HG02970 (cell line): ENCODE results near the gene PCDHA3.
"Not testable (repeated sequence)": the region's sequence is repeated elsewhere in the genome, so short reads cannot be mapped to it uniquely, and the experiment has no call there.

ENCODE experiments used
- ATAC-seq: cut with Tn5 transposase; IDR thresholded peaks from one replicate; pipeline ENCODE4 v1.9.1; 2021; ENCODE audit warnings: mild to moderate bottlenecking, moderate library complexity, moderate number of reproducible peaks; ENCODE audit not compliant: unreplicated experiment, low FRiP score

Gene PCDHA3

DNA sequence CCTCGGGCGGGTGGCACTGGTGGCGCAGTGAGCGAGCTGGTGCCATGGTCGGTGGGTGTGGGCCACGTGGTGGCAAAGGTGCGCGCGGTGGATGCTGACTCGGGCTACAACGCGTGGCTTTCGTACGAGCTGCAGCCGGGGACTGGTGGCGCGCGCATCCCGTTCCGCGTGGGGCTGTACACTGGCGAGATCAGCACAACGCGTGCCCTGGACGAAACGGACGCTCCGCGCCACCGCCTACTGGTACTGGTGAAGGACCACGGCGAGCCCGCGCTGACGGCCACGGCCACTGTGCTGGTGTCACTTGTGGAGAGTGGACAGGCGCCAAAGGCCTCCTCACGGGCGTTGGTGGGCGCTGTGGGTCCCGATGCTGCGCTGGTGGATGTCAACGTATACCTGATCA, 8.0 kb downstream of the PCDHA3 start:
- no peak for ATAC-seq

DNA sequence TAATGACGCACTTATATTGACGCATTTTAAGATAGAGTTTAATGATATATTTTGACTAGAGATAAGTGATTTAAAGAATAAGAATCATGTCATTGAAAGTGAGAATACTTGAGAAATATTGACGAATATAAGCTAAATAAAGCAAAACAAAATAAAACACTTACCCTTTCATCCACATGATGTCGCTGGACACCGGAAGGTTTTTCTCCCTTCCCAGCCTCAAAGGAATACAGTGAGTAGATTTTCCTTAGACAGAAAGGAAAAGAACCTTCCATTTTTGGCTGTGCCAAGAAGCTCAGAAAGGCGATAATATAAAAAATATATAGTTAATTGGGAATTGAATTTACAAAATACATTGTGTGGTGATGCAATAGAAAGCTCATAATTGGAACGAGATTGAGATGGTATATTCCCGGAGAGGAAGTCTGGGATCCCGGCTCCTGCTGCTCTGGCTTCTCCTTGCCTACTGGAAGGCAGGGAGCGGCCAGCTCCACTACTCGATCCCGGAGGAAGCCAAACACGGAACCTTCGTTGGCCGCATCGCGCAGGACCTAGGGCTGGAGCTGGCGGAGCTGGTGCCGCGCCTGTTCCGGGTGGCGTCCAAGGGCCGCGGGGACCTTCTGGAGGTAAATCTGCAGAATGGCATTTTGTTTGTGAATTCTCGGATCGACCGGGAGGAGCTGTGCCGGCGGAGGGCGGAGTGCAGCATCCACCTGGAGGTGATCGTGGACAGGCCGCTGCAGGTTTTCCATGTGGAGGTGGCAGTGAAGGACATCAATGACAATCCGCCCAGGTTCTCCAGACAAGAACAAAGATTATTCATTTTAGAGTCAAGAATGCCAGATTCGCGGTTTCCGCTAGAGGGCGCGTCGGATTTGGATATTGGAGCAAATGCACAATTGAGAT, 20.8 kb downstream of the PCDHA3 start, which contains the start of gene PCDHA5:
Gene PCDHA5, plus strand, starts transcription at position 239 of the 906 bp plus-strand sequence.
- ATAC-seq: no peak

DNA sequence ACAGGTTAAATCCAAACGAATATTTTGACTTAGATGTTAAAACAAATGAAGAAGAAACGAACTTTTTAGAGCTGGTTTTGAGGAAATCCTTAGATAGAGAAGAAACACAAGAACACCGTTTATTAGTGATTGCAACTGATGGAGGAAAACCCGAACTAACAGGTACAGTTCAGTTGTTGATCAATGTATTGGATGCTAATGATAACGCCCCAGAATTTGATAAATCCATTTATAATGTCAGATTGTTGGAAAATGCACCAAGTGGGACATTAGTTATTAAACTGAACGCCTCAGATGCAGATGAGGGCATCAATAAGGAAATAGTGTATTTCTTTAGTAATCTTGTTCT, 21.4 kb downstream of the PCDHA3 start:
- ATAC-seq: no peak

DNA sequence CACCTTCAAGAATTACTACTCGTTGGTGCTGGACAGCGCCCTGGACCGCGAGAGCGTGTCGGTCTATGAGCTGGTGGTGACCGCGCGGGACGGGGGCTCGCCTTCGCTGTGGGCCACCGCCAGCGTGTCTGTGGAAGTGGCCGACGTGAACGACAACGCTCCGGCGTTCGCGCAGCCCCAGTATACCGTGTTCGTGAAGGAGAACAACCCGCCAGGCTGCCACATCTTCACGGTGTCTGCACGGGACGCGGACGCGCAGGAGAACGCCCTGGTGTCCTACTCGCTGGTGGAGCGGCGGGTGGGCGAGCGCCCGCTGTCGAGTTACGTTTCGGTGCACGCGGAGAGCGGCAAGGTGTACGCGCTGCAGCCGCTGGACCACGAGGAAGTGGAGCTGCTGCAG, 22.1 kb downstream of the PCDHA3 start:
- not testable (repeated sequence) for ATAC-seq

DNA sequence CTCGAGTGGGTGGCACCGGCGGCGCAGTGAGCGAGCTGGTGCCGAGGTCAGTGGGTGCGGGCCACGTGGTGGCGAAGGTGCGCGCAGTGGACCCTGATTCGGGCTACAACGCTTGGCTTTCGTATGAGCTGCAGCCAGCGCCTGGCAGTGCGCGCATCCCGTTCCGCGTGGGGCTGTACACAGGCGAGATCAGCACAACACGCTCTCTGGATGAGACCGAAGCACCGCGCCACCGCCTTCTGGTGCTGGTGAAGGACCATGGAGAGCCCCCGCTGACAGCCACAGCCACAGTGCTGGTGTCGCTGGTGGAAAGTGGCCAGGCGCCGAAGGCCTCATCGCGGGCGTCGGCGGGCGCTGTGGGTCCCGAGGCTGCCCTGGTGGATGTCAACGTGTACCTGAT, 22.6 kb downstream of the PCDHA3 start:
- no peak for ATAC-seq

DNA sequence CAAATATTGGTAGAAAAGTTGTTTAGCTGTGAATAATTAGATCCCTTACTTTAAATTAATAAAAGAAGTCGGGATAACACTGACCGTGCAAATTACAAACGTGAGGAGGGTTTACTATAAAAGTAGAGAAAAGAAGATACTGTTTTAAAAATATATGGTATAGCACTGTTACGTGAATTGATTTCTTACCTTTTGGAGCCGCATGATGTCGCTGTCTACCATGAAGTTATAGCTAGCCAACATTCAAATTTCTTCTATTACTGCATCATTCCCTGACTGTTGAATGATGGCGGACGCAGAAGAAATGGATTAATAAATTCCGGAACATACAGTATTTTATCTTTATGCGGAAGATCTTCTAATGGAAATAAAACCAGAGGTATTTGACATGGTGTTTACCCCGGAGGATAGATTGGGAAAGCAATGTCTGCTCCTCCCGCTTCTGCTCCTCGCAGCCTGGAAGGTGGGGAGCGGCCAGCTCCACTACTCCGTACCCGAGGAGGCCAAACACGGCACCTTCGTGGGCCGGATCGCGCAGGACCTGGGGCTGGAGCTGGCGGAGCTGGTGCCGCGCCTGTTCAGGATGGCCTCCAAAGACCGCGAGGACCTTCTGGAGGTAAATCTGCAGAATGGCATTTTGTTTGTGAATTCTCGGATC, 27.0 kb downstream of the PCDHA3 start, which contains the start of gene PCDHA6:
Gene PCDHA6, plus strand, starts transcription at position 257 of the 658 bp plus-strand sequence. Its CDS starts 132 bp downstream, at position 389.
- no peak for ATAC-seq

DNA sequence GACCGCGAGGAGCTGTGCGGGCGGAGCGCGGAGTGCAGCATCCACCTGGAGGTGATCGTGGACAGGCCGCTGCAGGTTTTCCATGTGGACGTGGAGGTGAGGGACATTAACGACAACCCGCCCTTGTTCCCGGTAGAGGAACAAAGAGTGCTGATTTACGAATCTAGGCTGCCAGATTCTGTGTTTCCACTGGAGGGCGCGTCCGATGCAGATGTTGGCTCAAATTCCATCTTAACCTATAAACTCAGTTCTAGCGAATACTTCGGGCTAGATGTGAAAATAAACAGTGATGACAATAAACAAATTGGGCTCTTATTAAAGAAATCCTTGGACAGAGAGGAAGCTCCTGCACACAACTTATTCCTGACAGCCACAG, 27.5 kb downstream of the PCDHA3 start:
- ATAC-seq: no peak

DNA sequence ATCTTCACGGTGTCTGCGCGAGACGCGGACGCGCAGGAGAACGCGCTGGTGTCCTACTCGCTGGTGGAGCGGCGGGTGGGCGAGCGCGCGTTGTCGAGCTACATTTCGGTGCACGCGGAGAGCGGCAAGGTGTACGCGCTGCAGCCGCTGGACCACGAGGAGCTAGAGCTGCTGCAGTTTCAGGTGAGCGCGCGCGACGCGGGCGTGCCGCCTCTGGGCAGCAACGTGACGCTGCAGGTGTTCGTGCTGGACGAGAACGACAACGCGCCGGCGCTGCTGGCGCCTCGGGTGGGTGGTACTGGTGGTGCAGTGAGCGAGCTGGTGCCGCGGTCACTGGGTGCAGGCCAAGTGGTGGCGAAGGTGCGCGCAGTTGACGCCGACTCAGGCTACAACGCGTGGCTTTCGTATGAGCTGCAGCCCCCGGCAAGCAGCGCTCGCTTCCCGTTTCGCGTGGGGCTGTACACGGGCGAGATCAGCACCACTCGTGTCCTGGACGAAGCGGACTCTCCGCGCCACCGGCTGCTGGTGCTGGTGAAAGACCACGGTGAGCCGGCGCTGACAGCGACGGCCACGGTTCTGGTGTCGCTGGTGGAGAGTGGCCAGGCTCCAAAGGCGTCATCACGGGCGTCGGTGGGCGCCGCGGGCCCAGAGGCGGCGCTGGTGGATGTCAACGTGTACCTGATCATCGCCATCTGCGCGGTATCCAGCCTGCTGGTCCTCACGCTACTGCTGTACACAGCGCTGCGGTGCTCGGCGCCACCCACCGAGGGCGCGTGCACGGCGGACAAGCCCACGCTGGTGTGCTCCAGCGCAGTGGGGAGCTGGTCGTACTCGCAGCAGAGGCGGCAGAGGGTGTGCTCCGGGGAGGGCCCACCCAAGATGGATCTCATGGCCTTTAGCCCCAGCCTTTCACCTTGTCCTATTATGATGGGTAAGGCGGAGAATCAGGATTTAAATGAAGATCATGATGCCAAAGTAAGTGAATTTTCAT, 28.9 kb downstream of the PCDHA3 start:
- not testable (repeated sequence) for ATAC-seq

DNA sequence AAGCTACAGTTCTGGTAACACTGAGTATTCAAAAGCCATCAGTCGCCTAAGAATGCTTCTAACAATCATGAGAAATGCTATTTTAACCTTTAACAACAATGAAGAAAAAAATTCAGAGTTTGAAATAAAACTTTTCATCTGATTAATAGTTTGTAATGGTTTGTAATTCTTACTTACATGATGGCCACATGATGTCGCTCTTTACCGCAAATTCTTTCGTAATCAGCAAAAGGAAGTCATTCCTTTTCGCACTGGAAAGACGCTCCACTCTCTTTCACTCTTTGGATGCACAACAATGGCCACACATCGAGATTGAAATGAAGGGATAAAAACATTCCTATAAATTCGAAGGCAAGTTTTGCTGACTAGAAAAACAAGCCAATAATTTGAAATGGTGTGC, 33.1 kb downstream of the PCDHA3 start, which contains the start of gene PCDHA7:
Gene PCDHA7, plus strand, starts transcription at position 277 of the 400 bp plus-strand sequence. Its CDS starts 115 bp downstream, at position 392.
- no peak for ATAC-seq

DNA sequence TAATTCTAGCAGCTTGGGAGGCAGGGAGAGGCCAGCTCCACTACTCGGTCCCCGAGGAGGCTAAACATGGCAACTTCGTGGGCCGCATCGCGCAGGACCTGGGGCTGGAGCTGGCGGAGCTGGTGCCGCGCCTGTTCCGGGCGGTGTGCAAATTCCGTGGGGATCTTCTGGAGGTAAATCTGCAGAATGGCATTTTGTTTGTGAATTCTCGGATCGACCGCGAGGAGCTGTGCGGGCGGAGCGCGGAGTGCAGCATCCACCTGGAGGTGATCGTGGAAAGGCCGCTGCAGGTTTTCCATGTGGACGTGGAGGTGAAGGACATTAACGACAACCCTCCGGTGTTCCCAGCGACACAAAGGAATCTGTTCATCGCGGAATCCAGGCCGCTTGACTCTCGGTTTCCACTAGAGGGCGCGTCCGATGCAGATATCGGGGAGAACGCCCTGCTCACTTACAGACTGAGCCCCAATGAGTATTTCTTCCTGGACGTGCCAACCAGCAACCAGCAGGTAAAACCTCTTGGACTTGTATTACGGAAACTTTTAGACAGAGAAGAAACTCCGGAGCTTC, 33.7 kb downstream of the PCDHA3 start:
- ATAC-seq: not testable (repeated sequence)

DNA sequence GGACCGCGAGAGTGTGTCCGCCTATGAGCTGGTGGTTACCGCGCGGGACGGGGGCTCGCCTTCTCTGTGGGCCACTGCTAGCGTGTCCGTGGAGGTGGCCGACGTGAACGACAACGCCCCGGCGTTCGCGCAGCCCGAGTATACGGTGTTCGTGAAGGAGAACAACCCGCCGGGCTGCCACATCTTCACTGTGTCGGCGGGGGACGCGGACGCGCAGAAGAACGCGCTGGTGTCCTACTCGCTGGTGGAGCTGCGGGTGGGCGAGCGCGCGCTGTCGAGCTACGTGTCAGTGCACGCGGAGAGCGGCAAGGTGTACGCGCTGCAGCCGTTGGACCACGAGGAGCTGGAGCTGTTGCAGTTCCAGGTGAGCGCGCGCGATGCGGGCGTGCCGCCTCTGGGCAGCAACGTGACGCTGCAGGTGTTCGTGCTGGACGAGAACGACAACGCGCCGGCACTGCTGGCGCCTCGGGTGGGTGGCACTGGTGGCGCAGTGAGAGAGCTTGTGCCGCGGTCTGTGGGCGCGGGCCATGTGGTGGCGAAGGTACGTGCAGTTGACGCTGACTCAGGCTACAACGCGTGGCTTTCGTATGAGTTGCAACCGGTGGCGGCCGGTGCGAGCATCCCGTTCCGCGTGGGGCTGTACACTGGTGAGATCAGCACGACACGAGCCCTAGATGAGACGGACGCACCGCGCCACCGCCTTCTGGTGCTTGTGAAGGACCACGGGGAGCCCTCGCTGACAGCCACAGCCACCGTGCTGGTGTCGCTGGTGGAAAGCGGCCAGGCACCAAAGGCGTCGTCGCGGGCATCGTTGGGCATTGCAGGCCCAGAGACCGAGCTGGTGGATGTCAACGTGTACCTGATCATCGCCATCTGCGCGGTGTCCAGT, 35.0 kb downstream of the PCDHA3 start:
- no peak for ATAC-seq

DNA sequence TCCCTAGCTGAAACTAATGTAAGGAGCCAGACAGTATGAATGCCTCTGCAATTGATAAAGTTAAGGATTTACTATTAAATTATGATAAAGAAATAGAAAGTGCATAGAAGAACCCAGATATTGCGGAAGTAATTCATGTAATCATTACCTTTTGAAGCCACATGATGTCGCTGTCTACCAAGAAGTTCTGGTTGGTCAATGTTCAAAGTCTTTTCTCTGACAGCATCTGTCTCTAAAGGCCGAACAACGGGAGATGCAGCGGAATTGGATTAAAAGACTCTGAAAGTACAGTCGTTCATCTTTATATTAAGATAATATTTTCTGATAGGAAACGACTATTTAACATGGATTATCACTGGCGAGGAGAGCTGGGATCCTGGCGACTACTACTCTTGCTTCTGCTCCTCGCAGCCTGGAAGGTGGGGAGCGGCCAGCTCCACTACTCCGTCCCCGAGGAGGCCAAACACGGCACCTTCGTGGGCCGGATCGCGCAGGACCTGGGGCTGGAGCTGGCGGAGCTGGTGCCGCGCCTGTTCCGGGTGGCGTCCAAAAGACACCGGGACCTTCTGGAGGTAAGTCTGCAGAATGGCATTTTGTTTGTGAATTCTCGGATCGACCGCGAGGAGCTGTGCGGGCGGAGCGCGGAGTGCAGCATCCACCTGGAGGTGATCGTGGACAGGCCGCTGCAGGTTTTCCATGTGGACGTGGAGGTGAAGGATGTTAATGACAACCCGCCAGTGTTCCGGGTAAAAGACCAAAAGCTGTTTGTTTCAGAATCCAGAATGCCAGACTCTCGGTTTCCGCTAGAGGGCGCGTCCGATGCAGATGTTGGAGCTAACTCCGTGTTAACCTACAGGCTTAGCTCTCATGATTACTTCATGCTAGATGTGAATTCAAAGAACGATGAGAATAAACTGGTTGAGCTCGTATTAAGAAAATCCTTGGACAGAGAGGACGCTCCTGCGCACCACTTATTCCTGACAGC, 40.4 kb downstream of the PCDHA3 start, which contains the start of gene PCDHA8:
Gene PCDHA8, plus strand, starts transcription at position 210 of the 985 bp plus-strand sequence. Its CDS starts 135 bp downstream, at position 345.
- ATAC-seq: no peak

DNA sequence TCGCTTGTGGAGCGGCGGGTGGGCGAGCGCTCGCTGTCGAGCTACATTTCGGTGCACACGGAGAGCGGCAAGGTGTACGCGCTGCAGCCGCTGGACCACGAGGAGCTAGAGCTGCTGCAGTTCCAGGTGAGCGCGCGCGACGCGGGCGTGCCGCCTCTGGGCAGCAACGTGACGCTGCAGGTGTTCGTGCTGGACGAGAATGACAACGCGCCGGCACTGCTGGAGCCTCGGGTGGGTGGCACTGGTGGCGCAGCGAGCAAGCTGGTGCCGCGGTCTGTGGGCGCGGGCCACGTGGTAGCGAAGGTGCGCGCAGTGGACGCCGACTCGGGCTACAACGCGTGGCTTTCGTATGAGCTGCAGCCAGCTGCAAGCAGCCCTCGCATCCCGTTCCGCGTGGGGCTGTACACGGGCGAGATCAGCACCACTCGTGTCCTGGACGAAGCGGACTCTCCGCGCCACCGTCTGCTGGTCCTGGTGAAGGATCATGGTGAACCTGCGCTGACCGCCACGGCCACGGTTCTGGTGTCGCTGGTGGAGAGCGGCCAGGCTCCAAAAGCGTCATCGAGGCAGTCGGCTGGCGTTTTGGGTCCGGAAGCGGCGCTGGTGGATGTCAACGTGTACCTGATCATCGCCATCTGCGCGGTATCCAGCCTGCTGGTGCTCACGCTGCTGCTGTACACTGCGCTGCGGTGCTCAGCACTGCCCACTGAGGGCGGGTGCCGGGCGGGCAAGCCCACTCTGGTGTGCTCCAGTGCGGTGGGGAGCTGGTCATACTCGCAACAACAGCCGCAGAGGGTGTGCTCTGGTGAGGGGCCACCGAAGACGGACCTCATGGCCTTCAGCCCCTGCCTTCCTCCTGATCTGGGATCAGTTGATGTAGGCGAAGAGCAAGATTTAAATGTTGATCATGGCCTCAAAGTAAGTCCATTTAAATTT, 42.2 kb downstream of the PCDHA3 start:
- ATAC-seq: no peak

DNA sequence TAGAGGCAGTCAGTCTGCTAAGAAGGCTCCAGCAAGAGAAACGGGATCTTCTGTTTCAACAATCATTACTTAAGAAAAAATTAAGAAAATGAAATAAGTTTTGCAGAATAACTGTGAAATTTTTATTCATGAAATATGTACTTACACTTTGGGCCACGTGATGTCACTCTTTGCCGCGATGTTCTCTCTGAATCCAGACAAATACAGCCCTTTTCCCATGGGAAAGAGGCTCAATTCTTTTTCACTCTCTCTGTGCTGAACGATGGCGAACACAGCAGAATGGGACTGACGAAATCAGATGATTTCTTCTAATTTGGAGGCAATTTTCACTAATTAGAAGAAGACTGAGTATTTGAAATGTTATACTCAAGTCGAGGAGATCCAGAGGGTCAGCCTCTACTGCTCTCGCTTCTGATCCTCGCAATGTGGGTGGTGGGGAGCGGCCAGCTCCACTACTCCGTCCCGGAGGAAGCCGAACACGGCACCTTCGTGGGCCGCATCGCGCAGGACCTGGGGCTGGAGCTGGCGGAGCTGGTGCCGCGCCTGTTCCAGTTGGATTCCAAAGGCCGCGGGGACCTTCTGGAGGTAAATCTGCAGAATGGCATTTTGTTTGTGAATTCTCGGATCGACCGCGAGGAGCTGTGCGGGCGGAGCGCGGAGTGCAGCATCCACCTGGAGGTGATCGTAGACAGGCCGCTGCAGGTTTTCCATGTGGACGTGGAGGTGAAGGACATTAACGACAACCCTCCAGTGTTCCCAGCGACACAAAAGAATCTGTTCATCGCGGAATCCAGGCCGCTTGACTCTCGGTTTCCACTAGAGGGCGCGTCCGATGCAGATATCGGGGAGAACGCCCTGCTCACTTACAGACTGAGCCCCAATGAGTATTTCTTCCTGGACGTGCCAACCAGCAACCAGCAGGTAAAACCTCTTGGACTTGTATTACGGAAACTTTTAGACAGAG, 47.6 kb downstream of the PCDHA3 start, which contains the start of gene PCDHA9:
Gene PCDHA9, plus strand, starts transcription at position 244 of the 964 bp plus-strand sequence. Its CDS starts 114 bp downstream, at position 358.
- not testable (repeated sequence) for ATAC-seq
